CD14-positive monocyte (primary cell): ENCODE results near the gene OR5AP2. TPM values are rescaled to one million over a fixed set of nuclear protein-coding genes. Genes with fewer than 3 reads are reported as not detected.
"Not testable (repeated sequence)": the region's sequence is repeated elsewhere in the genome, so short reads cannot be mapped to it uniquely, and the experiment has no call there.

Source experiments
- DNase-seq, 3 donors: peaks; one replicate each; pipeline ENCODE4 v3.0.0-alpha.2; 2011 to 2022
- H2AFZ ChIP-seq: 2 replicates; pipeline ENCODE4 v1.6.0; 2012; ENCODE audit warnings: mild to moderate bottlenecking, low read depth, low read length, inconsistent platforms; ENCODE audit not compliant: insufficient read depth, poor library complexity, severe bottlenecking
- H3K27ac ChIP-seq, 2 donors: 1 replicate in 1 of 2; 2 replicates in 1 of 2; pipeline ENCODE4 v1.5.1; 2012 to 2013; ENCODE audit warnings: low read length in 2 of 2, control low read depth in 1 of 2, inconsistent platforms in 1 of 2, low read depth in 1 of 2, mild to moderate bottlenecking in 1 of 2
- H3K27me3 ChIP-seq, 2 donors: one replicate each; pipeline versions ENCODE4 v1.6.0 to v1.6.1; 2011 to 2013; ENCODE audit warnings: low read length in 2 of 2; ENCODE audit not compliant: control insufficient read depth in 2 of 2, insufficient read depth in 2 of 2
- H3K36me3 ChIP-seq, 2 donors: replicated peaks in 1 of 2; 1 replicate in 1 of 2; 2 replicates in 1 of 2; pipeline versions ENCODE4 v1.5.1 to v1.6.1; 2012 to 2013; ENCODE audit warnings: low read length in 2 of 2, control low read depth in 1 of 2, inconsistent platforms in 1 of 2, mild to moderate bottlenecking in 1 of 2; ENCODE audit not compliant: insufficient read depth in 2 of 2, control insufficient read depth in 1 of 2
- H3K4me1 ChIP-seq, 2 donors: 1 replicate in 1 of 2; 2 replicates in 1 of 2; pipeline versions ENCODE4 v1.5.1 to v1.6.1; 2012 to 2013; ENCODE audit warnings: low read length in 2 of 2, control low read depth in 1 of 2, inconsistent platforms in 1 of 2, mild to moderate bottlenecking in 1 of 2, moderate library complexity in 1 of 2; ENCODE audit not compliant: insufficient read depth in 2 of 2, control insufficient read depth in 1 of 2
- H3K4me2 ChIP-seq: replicated peaks from 2 replicates; pipeline ENCODE3; 2012; ENCODE audit warnings: low read length, moderate library complexity, mild to moderate bottlenecking; ENCODE audit not compliant: poor library complexity, severe bottlenecking; ENCODE audit errors: extremely low read depth
- H3K4me3 ChIP-seq, 3 experiments: fragments of 200-600 bp in 1 of 3; sonication (generic) in 1 of 3; replicated peaks in 1 of 3; 1 replicate in 2 of 3; 2 replicates in 1 of 3; pipeline ENCODE4 v1.5.1; 2011 to 2013; ENCODE audit warnings: low read length in 3 of 3, mild to moderate bottlenecking in 3 of 3, control low read depth in 2 of 3, low read depth in 2 of 3, inconsistent platforms in 1 of 3, moderate library complexity in 1 of 3
- H3K79me2 ChIP-seq: 2 replicates; pipeline ENCODE4 v1.6.0; 2012; ENCODE audit warnings: mild to moderate bottlenecking, control low read depth, inconsistent platforms, low read length, moderate library complexity; ENCODE audit not compliant: insufficient read depth
- H3K9ac ChIP-seq: 2 replicates; pipeline ENCODE4 v1.6.0; 2017; ENCODE audit warnings: low read length, mild to moderate bottlenecking; ENCODE audit not compliant: insufficient read depth, poor library complexity, severe bottlenecking
- H3K9me3 ChIP-seq, 2 donors: replicated peaks in 1 of 2; 1 replicate in 1 of 2; 2 replicates in 1 of 2; pipeline versions ENCODE4 v1.5.1 to v1.6.1; 2012 to 2013; ENCODE audit warnings: low read length in 2 of 2, control low read depth in 1 of 2; ENCODE audit not compliant: control insufficient read depth in 1 of 2, insufficient read depth in 1 of 2
- H4K20me1 ChIP-seq: 2 replicates; pipeline ENCODE4 v1.6.0; 2012; ENCODE audit warnings: mild to moderate bottlenecking, low read length, control low read depth, moderate library complexity; ENCODE audit not compliant: insufficient read depth
- H3K27ac Mint-ChIP-seq, 7 donors: one replicate each; pipeline ENCODE4 v1.8.0; 2020; ENCODE audit warnings: mild to moderate bottlenecking in 7 of 7, mixed read lengths in 7 of 7, moderate library complexity in 6 of 7, inconsistent platforms in 2 of 7
- H3K27me3 Mint-ChIP-seq, 3 donors: one replicate each; pipeline ENCODE4 v1.8.0; 2021 to 2022; ENCODE audit warnings: low read depth in 3 of 3, mild to moderate bottlenecking in 3 of 3, mixed read lengths in 3 of 3, moderate library complexity in 3 of 3, inconsistent platforms in 1 of 3
- H3K36me3 Mint-ChIP-seq, 2 donors: one replicate each; pipeline ENCODE4 v1.8.0; 2020; ENCODE audit warnings: mixed read lengths in 2 of 2, inconsistent platforms in 1 of 2, mild to moderate bottlenecking in 1 of 2
- H3K4me1 Mint-ChIP-seq: one replicate; pipeline ENCODE4 v1.8.0; 2020; ENCODE audit warnings: mild to moderate bottlenecking, mixed read lengths
- H3K4me3 Mint-ChIP-seq, 2 donors: one replicate each; pipeline ENCODE4 v1.8.0; 2020; ENCODE audit warnings: mild to moderate bottlenecking in 2 of 2, mixed read lengths in 2 of 2, moderate library complexity in 1 of 2
- H3K9me3 Mint-ChIP-seq, 7 donors: one replicate each; pipeline ENCODE4 v1.8.0; 2020 to 2022; ENCODE audit warnings: mixed read lengths in 7 of 7, mild to moderate bottlenecking in 6 of 7, moderate library complexity in 6 of 7, inconsistent platforms in 2 of 7
- CTCF ChIP-seq: fragments of 200-600 bp; IDR thresholded peaks from one replicate; pipeline ENCODE4 v1.8.0; 2022; ENCODE audit warnings: antibody characterized with exemption, mild to moderate bottlenecking
- WGBS: methylation state at CpG from one replicate; pipeline ENCODE4 v1.1.5; 2013; ENCODE audit warnings: missing lambda C conversion rate; ENCODE audit not compliant: insufficient coverage; 5-methylcytosine and 5-hydroxymethylcytosine counted together
- intact Hi-C, 2 donors: fragments of 100-400 bp; cut with micrococcal nuclease; formaldehyde crosslinking; loops; one replicate each; pipeline versions ENCODE4 v1.15.0 to v1.15.1; 2023
- polyA plus RNA-seq, 3 donors: library from polyadenylated mRNA; depleted of rRNA in 1 of 3; unstranded in 2 of 3; stranded (reverse) in 1 of 3; fragments of 300-500 nt in 2 of 3; fragments of >200 nt in 1 of 3; fragmentation: Illumina TruSeq in 2 of 3; gene quantifications; 1 replicate in 2 of 3; 2 replicates in 1 of 3; pipeline ENCODE4 v1.2.3, GENCODE V29; 2012 to 2021

The OR5AP2 gene
- polyA plus RNA-seq, 3 donors, result not detected

- intact Hi-C loops, result no loop called here
- no peaks in the 10 kb centered on the region for H3K4me1 Mint-ChIP-seq
- no CpG with 5 or more reads among the region's 3 CpGs for WGBS
These were observed 17.6 kb downstream of the OR5AP2 start for GRCh38 chr11:56624661-56625110.

GRCh38 chr11:56611174-56611573 lies 31.1 kb downstream of the OR5AP2 start:
- no peak overlapping the region for H3K27ac ChIP-seq
- no CpG with 5 or more reads among the region's 1 CpG for WGBS
- TF ChIP-seq CTCF, result no peak
- no peaks in the 10 kb centered on the region for H3K36me3 ChIP-seq
- H3K9me3 ChIP-seq, result no peaks in the 10 kb centered on the region
- H3K27me3 ChIP-seq, result no peaks in the 10 kb centered on the region
- H3K27me3 Mint-ChIP-seq, result peaks cover 0 to 1% (median 0%) of the 10 kb centered on the region in 3 donors
- no peak overlapping the region for H3K9ac ChIP-seq
- no peak overlapping the region for H3K4me2 ChIP-seq
- H3K4me1 ChIP-seq, result no peaks in the 10 kb centered on the region
- no peak overlapping the region for H3K4me3 ChIP-seq
- no peaks in the 10 kb centered on the region for H3K36me3 Mint-ChIP-seq
- no peak overlapping the region for H3K4me3 Mint-ChIP-seq
- H3K9me3 Mint-ChIP-seq, result peaks cover 0 to 3% (median 0%) of the 10 kb centered on the region in 7 donors
- H3K27ac Mint-ChIP-seq, result no peak overlapping the region
- DNase-seq, result no peak
- intact Hi-C loops, result no loop called here
- no peaks in the 10 kb centered on the region for H3K4me1 Mint-ChIP-seq
- H3K79me2 ChIP-seq, result no peaks in the 10 kb centered on the region
- no peak overlapping the region for H2AFZ ChIP-seq
- no peaks in the 10 kb centered on the region for H4K20me1 ChIP-seq

More at GRCh38 chr11:56624661-56625110, 17.6 kb downstream of the OR5AP2 start:
- H3K4me2 ChIP-seq, result no peak overlapping the region
- Mint-ChIP-seq H3K9me3 (peaks cover 0 to 2% (median 0%) of the 10 kb centered on the region in 7 donors), H3K27ac (no peak overlapping the region), H3K27me3 (peaks cover 0 to 1% (median 0%) of the 10 kb centered on the region in 3 donors), H3K4me3 (no peak overlapping the region), H3K36me3 (no peaks in the 10 kb centered on the region)
- H4K20me1 ChIP-seq, result no peaks in the 10 kb centered on the region
- H3K79me2 ChIP-seq, result no peaks in the 10 kb centered on the region
- no peaks in the 10 kb centered on the region for H3K4me1 ChIP-seq
- no peak overlapping the region for H3K9ac ChIP-seq
- H3K27me3 ChIP-seq, result no peaks in the 10 kb centered on the region
- H3K9me3 ChIP-seq, result no peaks in the 10 kb centered on the region
- H3K27ac ChIP-seq, result no peak overlapping the region
- no peak for DNase-seq
- H3K4me3 ChIP-seq, result no peak overlapping the region
- no peaks in the 10 kb centered on the region for H3K36me3 ChIP-seq
- no peak overlapping the region for H2AFZ ChIP-seq
- no peak for TF ChIP-seq CTCF

GRCh38 chr11:56592088-56592717 lies 50.0 kb downstream of the OR5AP2 start:
- H3K4me1 Mint-ChIP-seq, H3K4me2 ChIP-seq, H3K27ac ChIP-seq, DNase-seq, H2AFZ ChIP-seq, H3K4me1 ChIP-seq, H3K36me3 ChIP-seq, H3K36me3 Mint-ChIP-seq, H3K4me3 Mint-ChIP-seq, H3K27me3 ChIP-seq, H4K20me1 ChIP-seq, H3K27me3 Mint-ChIP-seq, H3K4me3 ChIP-seq, H3K79me2 ChIP-seq, H3K9ac ChIP-seq, intact Hi-C loops: not testable (repeated sequence)
- peaks cover 10 to 24% (median 18%) of the 10 kb centered on the region in 7 donors for H3K9me3 Mint-ChIP-seq
- H3K9me3 ChIP-seq, result peaks cover 14 to 22% of the 10 kb centered on the region in 2 donors
- 93% methylated on average over 9 of the region's 20 CpGs for WGBS
- H3K27ac Mint-ChIP-seq, result peak overlapping the region in 1 of 7 donors; percentile 35
